Heart right ventricle (tissue), 16 donors: ENCODE measurements around the gene GABRB1. TPM values are rescaled to one million over a fixed set of nuclear protein-coding genes. Genes with fewer than 3 reads are reported as not detected.

ENCODE experiments used
- ATAC-seq, 8 donors: fragments of 200-7000 bp; cut with Tn5 transposase; one replicate each; pipeline ENCODE4 v1.9.1; 2020; ENCODE audit warnings: mild to moderate bottlenecking in 8 of 8, moderate library complexity in 8 of 8, moderate number of reproducible peaks in 1 of 8
- DNase-seq, 2 donors: peaks; one replicate each; pipeline ENCODE4 v3.0.0-alpha.2; 2020
- H3K27ac ChIP-seq, 10 donors: fragments of 200-600 bp; sonication (generic) in 2 of 10; one replicate each; pipeline versions ENCODE4 v1.5.0 to v1.8.0; 2020 to 2022; ENCODE audit warnings: mild to moderate bottlenecking in 3 of 10
- H3K27me3 ChIP-seq, 7 donors: fragments of 200-600 bp; one replicate each; pipeline ENCODE4 v1.8.0; 2021 to 2022; ENCODE audit warnings: mild to moderate bottlenecking in 2 of 7
- H3K36me3 ChIP-seq, 9 donors: fragments of 200-600 bp; sonication (generic) in 1 of 9; one replicate each; pipeline versions ENCODE4 v1.5.0 to v1.8.0; 2020 to 2022; ENCODE audit warnings: mild to moderate bottlenecking in 2 of 9
- H3K4me1 ChIP-seq, 9 donors: fragments of 200-600 bp; sonication (generic) in 1 of 9; one replicate each; pipeline versions ENCODE4 v1.5.0 to v1.8.0; 2020 to 2022; ENCODE audit warnings: mild to moderate bottlenecking in 4 of 9
- H3K4me3 ChIP-seq, 10 donors: fragments of 200-600 bp; sonication (generic) in 2 of 10; one replicate each; pipeline versions ENCODE4 v1.5.0 to v1.8.0; 2020 to 2022; ENCODE audit warnings: mild to moderate bottlenecking in 7 of 10, moderate library complexity in 2 of 10
- H3K9me3 ChIP-seq, 11 donors: fragments of 200-600 bp in 10 of 11; sonication (generic) in 2 of 11; one replicate each; pipeline versions ENCODE4 v1.5.0 to v1.8.0; 2013 to 2022; ENCODE audit warnings: mild to moderate bottlenecking in 2 of 11, control low read depth in 1 of 11, moderate library complexity in 1 of 11
- CTCF ChIP-seq, 9 donors: fragments of 200-600 bp; sonication (generic) in 2 of 9; IDR thresholded peaks; one replicate each; pipeline versions ENCODE4 v1.5.0 to v1.8.0; 2021 to 2022; ENCODE audit warnings: antibody characterized with exemption in 9 of 9, mild to moderate bottlenecking in 5 of 9, moderate library complexity in 1 of 9
- WGBS, 2 donors: extraction: QIAGEN DNeasy Blood & Tissue Kit; methylation state at CpG; one replicate each; pipeline ENCODE4 v1.1.7; 2013; ENCODE audit warnings: inconsistent platforms in 1 of 2; 5-methylcytosine and 5-hydroxymethylcytosine counted together
- intact Hi-C, 10 donors: fragments of 100-400 bp; cut with DNase I; formaldehyde crosslinking; loops; one replicate each; pipeline versions ENCODE4 v1.11.1 to v1.14.2; 2022
- polyA plus RNA-seq, 2 donors: library from polyadenylated mRNA; stranded (reverse); fragments of 200-250 nt; gene quantifications; one replicate each; pipeline ENCODE4 v1.2.3, GENCODE V29; 2013
- total RNA-seq, 10 donors: library from RNA; stranded (reverse); fragmentation: NEBNext Ultra II Directional in 3 of 10; extraction: Animal tissue kit (Norgen Biotek cat#: 25700) in 3 of 10; gene quantifications; one replicate each; pipeline versions ENCODE4 v1.2.1 to v1.2.4, GENCODE V29; 2021 to 2023
- donor health status: Arrhythmogenic right ventricular cardiomyopathy.
- donor health status: ischemic (EF 13 %, LVEDD 7.1; RV severe dilation, severe dysfunction).
- donor health status: healthy with polysubstance abuse.
- donor health status: DM: no; HTN: yes; CAD: no.
- donor health status: DM: no; HTN: no; CAD: no.
- donor health status: ischemic (EF 25% LVEDD 6.9; RV normal size, moderate dysfunction).
- donor health status: ischemic (EF 25% LVEDD 5.7; RV mildly dilated, moderate dysfunction).
- donor health status: healthy.
- donor health status: DM: yes; HTN: yes; CAD: no.
- donor health status: Ischemic cardiomyopathy.
- donor health status: ischemic (EF 35%, LVEDD 5.7; RV mildly dilated, moderate dysfunction).
- donor health status: nonischemic (EF 11% LVEDD 7.7; RV severe dilation, severe dysfunction).
- donor health status: DM: yes; HTN: yes; CAD: no.
- donor health status: PGD.
- donor health status: ischemic (EF 29% LVEDD 5.4; RV normal size, mild dysfunction).
- donor health status: nonischemic (EF 23%, LVEDD 6.1; RV moderate dilation, normal function).

Gene GABRB1
- total and polyA plus RNA-seq, 12 donors = 0.51 to 9.9 (median 6.2) TPM

DNA sequence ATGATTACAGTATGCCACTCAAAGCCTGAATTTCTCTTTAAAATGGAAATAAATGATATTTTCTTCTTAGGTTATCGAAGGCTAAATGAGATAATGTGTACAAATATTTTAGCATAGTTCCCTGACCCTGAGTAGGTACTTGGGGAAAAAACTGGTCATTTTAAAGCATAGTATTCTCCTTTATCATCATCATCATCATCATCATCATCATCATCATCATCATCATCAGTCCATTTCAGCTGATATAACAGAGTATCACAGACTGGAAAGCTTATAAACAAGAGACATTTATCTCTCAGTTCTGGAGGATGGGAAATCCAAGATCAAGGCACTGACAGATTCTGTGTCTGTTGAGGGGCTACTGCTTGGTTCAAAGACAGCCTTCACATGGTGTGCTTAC is 13.9 kb downstream of the GABRB1 start:
- no peaks in the 10 kb centered on the region for H3K36me3 ChIP-seq
- intact Hi-C loops = no loop called here
- no peak for TF ChIP-seq CTCF (IDR thresholded peaks at IDR 0.05)
- WGBS, 2 donors = 86 to 92% methylated on average over 1 of the region's 1 CpG
- ATAC-seq (no peak), DNase-seq (no peak)
- H3K27ac ChIP-seq = no peak overlapping the region
- H3K4me3 ChIP-seq = no peak overlapping the region
- no peaks in the 10 kb centered on the region for H3K27me3 ChIP-seq
- H3K9me3 ChIP-seq = peaks cover 0 to 4% (median 0%) of the 10 kb centered on the region in 11 donors
- H3K4me1 ChIP-seq = peaks cover 0 to 6% (median 0%) of the 10 kb centered on the region in 9 donors

DNA sequence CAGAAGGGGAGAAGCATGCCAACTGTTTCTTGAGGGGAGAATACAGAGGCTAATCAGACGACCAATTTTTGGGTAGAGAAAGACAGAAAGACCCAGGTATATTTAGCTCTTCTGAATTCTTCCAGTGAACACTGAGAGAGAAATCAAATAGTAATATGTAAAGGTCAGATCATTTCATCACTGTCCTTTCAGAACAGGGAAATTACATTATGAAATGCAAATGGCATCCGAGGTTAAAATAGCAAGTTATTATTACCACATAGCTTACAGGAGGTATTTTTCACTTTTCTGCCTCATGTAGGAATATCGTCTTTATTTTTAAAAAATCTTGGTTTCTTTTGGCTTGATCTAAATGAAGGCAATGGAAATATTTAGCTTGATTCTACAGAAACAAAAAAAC is 18.0 kb downstream of the GABRB1 start:
- 52 to 56% methylated on average over 3 of the region's 3 CpGs for WGBS, 2 donors
- Histone ChIP-seq H3K4me3 (no peak overlapping the region), H3K9me3 (peaks cover 0 to 4% (median 0%) of the 10 kb centered on the region in 11 donors), H3K36me3 (no peaks in the 10 kb centered on the region), H3K27me3 (no peaks in the 10 kb centered on the region), H3K4me1 (peaks cover 0 to 10% (median 0%) of the 10 kb centered on the region in 9 donors), H3K27ac (peak overlapping the region in 2 of 10 donors; percentile 20 to 37)
- intact Hi-C loops = no loop called here
- ATAC-seq (peak in 1 of 8 donors; percentile 46), DNase-seq (no peak)
- TF ChIP-seq CTCF (IDR thresholded peaks at IDR 0.05) = no peak

GRCh38 chr4:47050761-47051725 is 19.7 kb downstream of the GABRB1 start:
- H3K9me3 ChIP-seq = peaks cover 0 to 4% (median 0%) of the 10 kb centered on the region in 11 donors
- no peak overlapping the region for H3K27ac ChIP-seq
- H3K4me3 ChIP-seq = no peak overlapping the region
- no peak for ATAC-seq
- no peaks in the 10 kb centered on the region for H3K27me3 ChIP-seq
- intact Hi-C loops = no loop called here
- no peak for TF ChIP-seq CTCF (IDR thresholded peaks at IDR 0.05)
- no peak for DNase-seq
- no peaks in the 10 kb centered on the region for H3K36me3 ChIP-seq
- WGBS, 2 donors = 50 to 52% methylated on average over 3 of the region's 3 CpGs
- peaks cover 0 to 10% (median 0%) of the 10 kb centered on the region in 9 donors for H3K4me1 ChIP-seq

GRCh38 chr4:47053485-47053884 is 22.1 kb downstream of the GABRB1 start:
- no peaks in the 10 kb centered on the region for H3K9me3 ChIP-seq
- no peak for TF ChIP-seq CTCF (IDR thresholded peaks at IDR 0.05)
- no peak overlapping the region for H3K4me3 ChIP-seq
- no peaks in the 10 kb centered on the region for H3K36me3 ChIP-seq
- intact Hi-C loops = no loop called here
- ATAC-seq (peak in 1 of 8 donors; percentile 11), DNase-seq (no peak)
- 81 to 83% methylated on average over 2 of the region's 2 CpGs for WGBS, 2 donors
- no peak overlapping the region for H3K27ac ChIP-seq
- peaks cover 0 to 18% (median 0%) of the 10 kb centered on the region in 9 donors for H3K4me1 ChIP-seq
- no peaks in the 10 kb centered on the region for H3K27me3 ChIP-seq
